K562 (cell line): Measurements from ENCODE around the gene TBRG4. TPM values are rescaled to one million over a fixed set of nuclear protein-coding genes. Genes with fewer than 3 reads are reported as not detected.

Experiments used
- ATF2 ChIP-seq: sonication (generic); formaldehyde crosslinking; IDR thresholded peaks from 2 replicates; pipeline ENCODE4 v1.8.1; 2022; ENCODE audit warnings: missing genetic modification reagents
- CGGBP1 ChIP-seq: fragments of 250-450 bp; sonication (Bioruptor Pico); IDR thresholded peaks from 2 replicates; pipeline ENCODE4 v1.9.0; 2021; ENCODE audit warnings: mild to moderate bottlenecking
- CHD4 ChIP-seq: fragments of 200-600 bp; sonication (generic); IDR thresholded peaks from 3 replicates; pipeline ENCODE4 v1.6.1; 2012; ENCODE audit warnings: low read depth, mild to moderate bottlenecking, mixed read lengths, low read length, inconsistent platforms; ENCODE audit not compliant: insufficient read depth, insufficient replicate concordance, poor library complexity, severe bottlenecking
- DACH1 ChIP-seq: fragments of 450-650 bp; IDR thresholded peaks from 2 replicates; pipeline ENCODE4 v1.6.1; 2018; ENCODE audit not compliant: partially characterized antibody
- ELK3 ChIP-seq: fragments of 450-650 bp; formaldehyde crosslinking; IDR thresholded peaks from 2 replicates; pipeline ENCODE4 v1.4.0; 2020; ENCODE audit warnings: mild to moderate bottlenecking
- ETV5 ChIP-seq: sonication (generic); formaldehyde crosslinking; IDR thresholded peaks from 2 replicates; pipeline ENCODE4 v1.4.0; 2020; ENCODE audit warnings: low read depth, mild to moderate bottlenecking, missing genetic modification reagents
- GABPB1 ChIP-seq: sonication (generic); formaldehyde crosslinking; IDR thresholded peaks from 2 replicates; pipeline ENCODE4 v1.8.0; 2022; ENCODE audit warnings: mild to moderate bottlenecking, missing genetic modification reagents
- HNRNPLL ChIP-seq: fragments of 200-400 bp; formaldehyde crosslinking; IDR thresholded peaks from 2 replicates; pipeline ENCODE4 v1.6.1; 2017; ENCODE audit warnings: low read length, low read depth, mild to moderate bottlenecking; ENCODE audit not compliant: poor library complexity, severe bottlenecking
- HNRNPUL1 ChIP-seq: fragments of 200-400 bp; formaldehyde crosslinking; IDR thresholded peaks from 2 replicates; pipeline ENCODE4 v1.6.1; 2017; ENCODE audit warnings: low read length
- KDM2B ChIP-seq: fragments of 250-450 bp; sonication (Bioruptor Pico); IDR thresholded peaks from 2 replicates; pipeline ENCODE4 v1.8.0; 2021; ENCODE audit warnings: mild to moderate bottlenecking, moderate library complexity
- NR2C1 ChIP-seq, 2 experiments: fragments of 450-650 bp; IDR thresholded peaks; 2 replicates each; pipeline ENCODE4 v1.6.1; 2017; ENCODE audit warnings: mild to moderate bottlenecking in 2 of 2, antibody characterized with exemption in 1 of 2, inconsistent platforms in 1 of 2, missing compliant biosample characterization in 1 of 2, missing genetic modification characterization in 1 of 2
- PREB ChIP-seq: sonication (generic); formaldehyde crosslinking; IDR thresholded peaks from 2 replicates; pipeline ENCODE4 v1.8.1; 2023; ENCODE audit warnings: mild to moderate bottlenecking, missing genetic modification reagents
- SRSF7 ChIP-seq: fragments of 200-400 bp; formaldehyde crosslinking; optimal IDR thresholded peaks from 2 replicates; pipeline ENCODE3; 2017; ENCODE audit warnings: mild to moderate bottlenecking, low read depth, low read length
- THAP7 ChIP-seq: fragments of 250-450 bp; sonication (Bioruptor Pico); IDR thresholded peaks from 2 replicates; pipeline ENCODE4 v1.5.0; 2021
- TRIM24 ChIP-seq, 2 experiments: fragments of 450-650 bp; IDR thresholded peaks; 2 replicates each; pipeline ENCODE4 v1.6.1; 2016
- USF1 ChIP-seq: sonication (generic); formaldehyde crosslinking; IDR thresholded peaks from 2 replicates; pipeline ENCODE4 v1.9.0; 2022; ENCODE audit warnings: mild to moderate bottlenecking, missing genetic modification reagents
- XRCC4 ChIP-seq: IDR thresholded peaks from one replicate; pipeline ENCODE4 v1.6.1; 2011; ENCODE audit not compliant: insufficient read depth, insufficient read length; ENCODE audit errors: extremely low read depth
- ZBED1 ChIP-seq: IDR thresholded peaks from 2 replicates; pipeline ENCODE4 v1.6.1; 2014
- ZNF277 ChIP-seq: fragments of 250-450 bp; sonication (Bioruptor Pico); IDR thresholded peaks from 2 replicates; pipeline ENCODE4 v1.8.0; 2022; ENCODE audit warnings: inconsistent platforms, mild to moderate bottlenecking, moderate library complexity, borderline replicate concordance
- polyA plus RNA-seq, 8 experiments: library from polyadenylated mRNA; depleted of rRNA in 4 of 8; stranded (reverse) in 5 of 8; unstranded in 3 of 8; fragments of >200 nt; fragmentation: Nextera tagmentation in 2 of 8; fragmentation: Illumina TruSeq in 1 of 8; extraction: Ambion mirVana in 2 of 8; extraction: Trizol in 1 of 8; gene quantifications; 2 replicates each; pipeline versions ENCODE4 v1.2.1 to v1.2.3, GENCODE V29; 2011 to 2014; ENCODE audit warnings: inconsistent platforms in 1 of 8, missing spikeins in 1 of 8
- total RNA-seq, 7 experiments: library from RNA; depleted of rRNA in 6 of 7; stranded (reverse); fragments of >200 nt in 6 of 7; fragmentation: Illumina TruSeq in 2 of 7; extraction: Trizol in 2 of 7; gene quantifications; 2 replicates each; pipeline versions ENCODE4 v1.2.1 to v1.2.3, GENCODE V29; 2011 to 2021; ENCODE audit warnings: low replicate concordance in 1 of 7

TBRG4 gene
- total and polyA plus RNA-seq, 9 of the 15 experiments (the other 6 are each of a cell fraction or from before 2014, with no cell fraction given): 11.2 to 322 (median 216) TPM

GRCh38 chr7:45111298-45112223, at the start of gene TBRG4 (continued):
- TF ChIP-seq PREB (CRISPR knock-in tag) (no peak), ZBED1 (peak; percentile 72; the same call in 1 of the 2 replicates), ETV5 (CRISPR knock-in tag) (peak; percentile 100), ZNF277 (CRISPR knock-in tag) (no peak), DACH1 (no peak), CGGBP1 (CRISPR knock-in tag) (no peak), THAP7 (CRISPR knock-in tag) (peak; percentile 63; the same call in 1 of the 2 replicates), HNRNPUL1 (no peak), TRIM24 (IDR thresholded peaks at IDR 0.05) (peak in 1 of 2 experiments; percentile 64; a peak in 3 of 4 replicates), USF1 (CRISPR knock-in tag) (peak; percentile 70), NR2C1 (IDR thresholded peaks at IDR 0.05) (peak; percentile 57), NR2C1 (tag; IDR thresholded peaks at IDR 0.05) (peak; percentile 62; the same call in 1 of the 2 replicates), KDM2B (CRISPR knock-in tag) (no peak), GABPB1 (CRISPR knock-in tag) (peak; percentile 93), HNRNPLL (peak; percentile 83), CHD4 (no peak), ELK3 (CRISPR knock-in tag) (no peak), ATF2 (CRISPR knock-in tag) (no peak), SRSF7 (no peak), XRCC4 (no peak)
